Thymus (tissue), 14 donors: ENCODE data around the gene IKZF3. TPM values are rescaled to one million over a fixed set of nuclear protein-coding genes. Genes with fewer than 3 reads are reported as not detected.
"Not testable (repeated sequence)": the region's sequence is repeated elsewhere in the genome, so short reads cannot be mapped to it uniquely, and the experiment has no call there.

Experiments used
- DNase-seq, 9 donors: peaks; one replicate each; pipeline ENCODE4 v3.0.0-alpha.2; 2013; ENCODE audit warnings: low spot score in 9 of 9, low read depth in 6 of 9, missing footprints in 1 of 9
- H3K27ac ChIP-seq, 2 donors: one replicate each; pipeline ENCODE4 v1.5.1; 2013; ENCODE audit warnings: control low read depth in 1 of 2, low read depth in 1 of 2, low read length in 1 of 2, mild to moderate bottlenecking in 1 of 2, moderate library complexity in 1 of 2
- H3K27me3 ChIP-seq, 2 donors: one replicate each; pipeline ENCODE4 v1.5.1; 2013; ENCODE audit warnings: low read length in 1 of 2; ENCODE audit not compliant: control insufficient read depth in 2 of 2, insufficient read depth in 1 of 2
- H3K36me3 ChIP-seq, 2 donors: one replicate each; pipeline ENCODE4 v1.5.1; 2013; ENCODE audit warnings: low read length in 1 of 2, mild to moderate bottlenecking in 1 of 2, moderate library complexity in 1 of 2; ENCODE audit not compliant: control insufficient read depth in 2 of 2, insufficient read depth in 2 of 2
- H3K4me1 ChIP-seq, 2 donors: one replicate each; pipeline ENCODE4 v1.5.1; 2013; ENCODE audit warnings: low read length in 2 of 2; ENCODE audit not compliant: control insufficient read depth in 2 of 2, insufficient read depth in 2 of 2
- H3K4me3 ChIP-seq, 2 donors: one replicate each; pipeline ENCODE4 v1.5.1; 2013; ENCODE audit warnings: low read length in 2 of 2, control low read depth in 1 of 2, mild to moderate bottlenecking in 1 of 2
- H3K9me3 ChIP-seq, 2 donors: one replicate each; pipeline ENCODE4 v1.5.1; 2013; ENCODE audit warnings: low read length in 1 of 2, mild to moderate bottlenecking in 1 of 2; ENCODE audit not compliant: control insufficient read depth in 2 of 2, insufficient read depth in 1 of 2
- whole genome bisulfite sequencing: extraction: QIAGEN DNeasy Blood & Tissue Kit; methylation state at CpG from one replicate; pipeline ENCODE4 v1.1.7; 2013; 5-methylcytosine and 5-hydroxymethylcytosine counted together
- long read RNA-seq, 10 donors: transcript quantifications; one replicate each; lab custom pipeline, GENCODE V29; 2026
- polyA plus RNA-seq: library from polyadenylated mRNA; stranded (reverse); fragments of 200-250 nt; gene quantifications from one replicate; pipeline ENCODE4 v1.2.3, GENCODE V29; 2013
- total RNA-seq: library from RNA; stranded (reverse); fragments of 120-200 nt; gene quantifications from one replicate; pipeline ENCODE4 v1.2.4, GENCODE V29; 2013
- donor health status: healthy.

The IKZF3 gene
- total RNA-seq = 31.5 TPM
- 23.9 TPM for polyA plus RNA-seq
- long read RNA-seq, donor 1, partial matches to known transcripts = 0 of 4 reads
- long read RNA-seq, donor 1, other reads (novel, unspliced or antisense) = 0 of 4 reads
- long read RNA-seq, donor 2 = 0 reads
- long read RNA-seq, donor 3, full-length matches to known transcripts = 8 of 28 reads
- long read RNA-seq, donor 3, partial matches to known transcripts = 20 of 28 reads
- long read RNA-seq, donor 3, other reads (novel, unspliced or antisense) = 0 of 28 reads
- long read RNA-seq, donor 4, partial matches to known transcripts = 0 of 2 reads
- long read RNA-seq, donor 4, other reads (novel, unspliced or antisense) = 0 of 2 reads
- long read RNA-seq, donor 5, partial matches to known transcripts = 0 of 3 reads
- long read RNA-seq, donor 5, other reads (novel, unspliced or antisense) = 0 of 3 reads
- long read RNA-seq, donor 6, partial matches to known transcripts = 0 of 4 reads
- long read RNA-seq, donor 6, other reads (novel, unspliced or antisense) = 0 of 4 reads
- long read RNA-seq, donor 7, full-length matches to known transcripts = 7 of 7 reads
- long read RNA-seq, donor 7, partial matches to known transcripts = 0 of 7 reads
- long read RNA-seq, donor 7, other reads (novel, unspliced or antisense) = 0 of 7 reads
- long read RNA-seq, donor 8, full-length matches to known transcripts = 3 of 11 reads
- long read RNA-seq, donor 8, partial matches to known transcripts = 8 of 11 reads
- long read RNA-seq, donor 8, other reads (novel, unspliced or antisense) = 0 of 11 reads
- long read RNA-seq, donor 9, full-length matches to known transcripts = 10 of 10 reads
- long read RNA-seq, donor 9, partial matches to known transcripts = 0 of 10 reads
- long read RNA-seq, donor 9, other reads (novel, unspliced or antisense) = 0 of 10 reads
- long read RNA-seq, donor 10, full-length matches to known transcripts = 5 of 5 reads
- long read RNA-seq, donor 10, partial matches to known transcripts = 0 of 5 reads
- long read RNA-seq, donor 10, other reads (novel, unspliced or antisense) = 0 of 5 reads

GRCh38 chr17:39863918-39864746 is at the start of gene IKZF3:
Gene IKZF3, minus strand, starts transcription at chr17:39864312. Its CDS starts 186 bp downstream, at chr17:39864126.
- peak within 1 kb of the TSS; percentile 72 to 90 for H3K27ac ChIP-seq
- peak in 7 of 9 donors; percentile 45 to 81 (median 53) for DNase-seq
- peaks cover 15 to 21% of the 10 kb centered on the region in 2 donors for H3K4me1 ChIP-seq

GRCh38 chr17:39908789-39909352 is 44.8 kb upstream of the IKZF3 start:
- H3K4me1 ChIP-seq = peaks cover 0 to 6% of the 10 kb centered on the region in 2 donors
- H3K36me3 ChIP-seq = peaks cover 79 to 82% of the 10 kb centered on the region in 2 donors
- no peak overlapping the region for H3K4me3 ChIP-seq
- peaks cover 0 to 4% of the 10 kb centered on the region in 2 donors for H3K9me3 ChIP-seq
- 97% methylated on average over 6 of the region's 6 CpGs for WGBS
- DNase-seq = no peak
- no peaks in the 10 kb centered on the region for H3K27me3 ChIP-seq
- no peak overlapping the region for H3K27ac ChIP-seq

More at GRCh38 chr17:39863918-39864746, at the start of gene IKZF3:
- H3K4me3 ChIP-seq = peak within 1 kb of the TSS; percentile 54 to 90
- peaks cover 2 to 20% of the 10 kb centered on the region in 2 donors for H3K27me3 ChIP-seq
- H3K36me3 ChIP-seq = no peaks in the 10 kb centered on the region
- WGBS = 2% methylated on average over 50 of the region's 50 CpGs
- peaks cover 0 to 15% of the 10 kb centered on the region in 2 donors for H3K9me3 ChIP-seq

GRCh38 chr17:39904990-39905288 is 40.8 kb upstream of the IKZF3 start:
- Histone ChIP-seq H3K36me3 (peaks cover 49 to 67% of the 10 kb centered on the region in 2 donors), H3K27me3 (no peaks in the 10 kb centered on the region)
- WGBS = 99% methylated on average over 3 of the region's 3 CpGs

GRCh38 chr17:39903158-39903884 is 39.2 kb upstream of the IKZF3 start:
- Histone ChIP-seq H3K27ac (no peak overlapping the region), H3K36me3 (peaks cover 34 to 51% of the 10 kb centered on the region in 2 donors)
- 74% methylated on average over 4 of the region's 4 CpGs for WGBS

More at GRCh38 chr17:39904990-39905288, 40.8 kb upstream of the IKZF3 start:
- Histone ChIP-seq H3K27ac (no peak overlapping the region), H3K4me3 (no peak overlapping the region), H3K4me1 (peaks cover 0 to 12% of the 10 kb centered on the region in 2 donors), H3K9me3 (peaks cover 0 to 4% of the 10 kb centered on the region in 2 donors)
- no peak for DNase-seq

GRCh38 chr17:39902027-39902426 is 37.9 kb upstream of the IKZF3 start:
- WGBS = 97% methylated on average over 2 of the region's 2 CpGs
- H3K36me3 ChIP-seq = peaks cover 26 to 42% of the 10 kb centered on the region in 2 donors

More at GRCh38 chr17:39903158-39903884, 39.2 kb upstream of the IKZF3 start:
- DNase-seq = no peak
- no peak overlapping the region for H3K4me3 ChIP-seq
- no peaks in the 10 kb centered on the region for H3K27me3 ChIP-seq
- H3K9me3 ChIP-seq = no peaks in the 10 kb centered on the region
- H3K4me1 ChIP-seq = peaks cover 0 to 12% of the 10 kb centered on the region in 2 donors

GRCh38 chr17:39899215-39899614 is 35.1 kb upstream of the IKZF3 start:
- H3K4me3 ChIP-seq = no peak overlapping the region
- no peaks in the 10 kb centered on the region for H3K9me3 ChIP-seq
- peaks cover 0 to 15% of the 10 kb centered on the region in 2 donors for H3K36me3 ChIP-seq
- no peak for DNase-seq
- no peaks in the 10 kb centered on the region for H3K27me3 ChIP-seq
- H3K27ac ChIP-seq = no peak overlapping the region
- H3K4me1 ChIP-seq = peaks cover 0 to 14% of the 10 kb centered on the region in 2 donors

More at GRCh38 chr17:39902027-39902426, 37.9 kb upstream of the IKZF3 start:
- DNase-seq, H3K27ac ChIP-seq, H3K27me3 ChIP-seq, H3K4me3 ChIP-seq, H3K9me3 ChIP-seq: not testable (repeated sequence)
- peaks cover 0 to 12% of the 10 kb centered on the region in 2 donors for H3K4me1 ChIP-seq

GRCh38 chr17:39898088-39898487 is 34.0 kb upstream of the IKZF3 start:
- no peaks in the 10 kb centered on the region for H3K9me3 ChIP-seq
- WGBS = 98% methylated on average over 4 of the region's 4 CpGs

More at GRCh38 chr17:39898088-39898487, 34.0 kb upstream of the IKZF3 start:
- Histone ChIP-seq H3K4me1 (peaks cover 0 to 8% of the 10 kb centered on the region in 2 donors), H3K36me3 (peaks cover 0 to 6% of the 10 kb centered on the region in 2 donors), H3K27me3 (no peaks in the 10 kb centered on the region), H3K4me3 (no peak overlapping the region), H3K27ac (no peak overlapping the region)
- DNase-seq = no peak
